ENCODE measurements around the gene OR10H2.
"Not testable (repeated sequence)": the region's sequence is repeated elsewhere in the genome, so short reads cannot be mapped to it uniquely, and the experiment has no call there.

Gene OR10H2

GRCh38 chr19:15727724-15728123 lies at the start of gene OR10H2:
OR10H2 (plus strand) TSS chr19:15728024; CDS start chr19:15728044, 20 bp downstream.
- DNase-seq (ENCODE audit: low read depth): no peak

GRCh38 chr19:15679089-15679488 lies 48.7 kb upstream of the OR10H2 start:
- no peak overlapping the region for H3K4me3 ChIP-seq (ENCODE audit: low read depth, low read length)
- DNase-seq (ENCODE audit: low read depth): no peak

More at GRCh38 chr19:15727724-15728123, at the start of gene OR10H2:
- H3K4me3 ChIP-seq (ENCODE audit: low read depth, low read length): no peak within 1 kb of the TSS

DNA sequence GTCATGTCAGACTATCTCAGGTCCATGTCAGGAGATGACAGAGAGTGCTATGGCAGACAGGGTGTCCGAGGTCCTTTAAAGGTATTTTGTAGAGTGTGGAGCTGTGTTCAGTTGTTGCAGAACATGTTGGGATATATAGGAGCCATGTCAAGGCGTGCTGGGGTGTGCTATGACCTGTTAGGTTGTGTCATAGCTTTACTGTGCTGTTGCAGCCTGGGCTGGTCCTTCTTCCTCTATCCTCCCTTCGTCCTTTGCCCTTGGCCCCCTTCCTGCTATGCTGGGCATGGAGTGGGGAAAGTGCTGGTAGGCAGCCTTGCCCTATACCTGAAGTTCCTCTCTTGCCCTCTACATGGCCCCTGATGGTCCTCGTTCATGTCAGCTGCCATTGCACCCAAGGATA lies 48.0 kb upstream of the OR10H2 start:
- not testable (repeated sequence) for H3K4me3 ChIP-seq (ENCODE audit: low read depth, low read length); DNase-seq (ENCODE audit: low read depth)

- no peak overlapping the region for H3K4me3 ChIP-seq (ENCODE audit: low read depth, low read length)
- no peak for DNase-seq (ENCODE audit: low read depth)
Observed at GRCh38 chr19:15680478-15681322, 47.1 kb upstream of the OR10H2 start.

GRCh38 chr19:15683411-15683810 lies 44.4 kb upstream of the OR10H2 start:
- no peak overlapping the region for H3K4me3 ChIP-seq (ENCODE audit: low read depth, low read length)
- no peak for DNase-seq (ENCODE audit: low read depth)

- no peak for DNase-seq (ENCODE audit: low read depth)
- H3K4me3 ChIP-seq (ENCODE audit: low read depth, low read length): no peak overlapping the region
Observed at GRCh38 chr19:15684828-15685227, 43.0 kb upstream of the OR10H2 start.

DNA sequence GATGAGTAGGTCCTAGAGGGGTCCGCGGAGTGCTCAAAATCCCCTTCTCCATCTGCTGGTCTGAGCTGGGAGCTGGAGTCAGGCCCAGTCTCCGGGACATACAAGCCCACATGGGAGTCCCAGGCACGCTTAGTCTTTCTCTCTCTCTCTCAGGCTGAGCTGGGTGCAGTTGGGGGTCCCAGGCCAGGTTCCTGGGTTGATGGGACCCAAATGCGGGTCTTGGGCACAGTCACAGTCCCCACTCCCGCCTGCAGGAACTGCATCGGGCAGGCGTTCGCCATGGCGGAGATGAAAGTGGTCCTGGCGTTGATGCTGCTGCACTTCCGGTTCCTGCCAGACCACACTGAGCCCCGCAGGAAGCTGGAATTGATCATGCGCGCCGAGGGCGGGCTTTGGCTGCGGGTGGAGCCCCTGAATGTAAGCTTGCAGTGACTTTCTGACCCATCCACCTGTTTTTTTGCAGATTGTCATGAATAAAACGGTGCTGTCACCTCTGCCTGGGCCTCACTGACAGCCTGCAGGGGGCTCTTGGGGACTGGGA lies 31.1 kb upstream of the OR10H2 start:
- no peak for DNase-seq (ENCODE audit: low read depth)
- H3K4me3 ChIP-seq (ENCODE audit: low read depth, low read length): no peak overlapping the region

DNA sequence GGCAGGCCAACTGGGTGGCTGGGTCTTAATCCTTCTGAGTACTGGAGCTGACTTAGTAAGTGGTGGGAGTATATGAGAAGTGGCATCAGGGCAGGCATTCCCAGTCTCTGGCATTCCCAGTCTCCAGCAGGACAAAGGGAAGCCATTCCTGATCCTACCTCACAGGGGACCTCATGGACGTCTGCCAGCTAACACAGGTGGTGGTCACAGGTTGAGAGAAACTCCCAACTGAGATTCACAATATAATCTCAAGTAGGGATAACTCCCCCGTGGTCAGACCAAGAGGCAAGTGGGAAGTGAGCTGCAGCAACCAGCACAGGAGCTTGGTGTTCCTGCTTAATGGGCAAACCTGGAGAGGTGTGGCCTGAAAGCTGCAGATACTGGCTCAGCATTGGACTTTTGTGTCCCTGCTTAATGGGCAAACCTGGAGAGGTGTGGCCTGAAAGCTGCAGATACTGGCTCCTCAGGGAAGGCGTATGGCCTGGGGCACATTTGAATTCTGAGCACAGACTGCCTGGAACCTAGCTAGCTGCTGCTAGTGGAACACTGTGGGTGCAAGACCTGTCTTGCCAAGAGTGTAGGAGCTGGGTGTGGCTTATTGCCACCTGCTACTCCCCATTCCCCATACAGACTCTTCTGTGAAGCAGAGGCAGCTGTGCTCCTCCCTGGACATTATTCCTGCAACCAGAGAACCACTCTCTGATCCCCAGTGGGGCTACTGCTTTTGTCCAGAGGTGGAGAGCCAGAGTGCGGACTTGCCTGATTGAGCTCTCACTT lies 25.9 kb upstream of the OR10H2 start:
- H3K4me3 ChIP-seq (ENCODE audit: low read depth, low read length): no peak overlapping the region
- DNase-seq (ENCODE audit: low read depth): no peak

- no peak for DNase-seq (ENCODE audit: low read depth)
- H3K4me3 ChIP-seq (ENCODE audit: low read depth, low read length): no peak overlapping the region
Observed at GRCh38 chr19:15702534-15702930, 25.3 kb upstream of the OR10H2 start.

GRCh38 chr19:15714638-15715037 lies 13.2 kb upstream of the OR10H2 start:
- H3K4me3 ChIP-seq (ENCODE audit: low read depth, low read length): no peak overlapping the region
- DNase-seq (ENCODE audit: low read depth): no peak

DNA sequence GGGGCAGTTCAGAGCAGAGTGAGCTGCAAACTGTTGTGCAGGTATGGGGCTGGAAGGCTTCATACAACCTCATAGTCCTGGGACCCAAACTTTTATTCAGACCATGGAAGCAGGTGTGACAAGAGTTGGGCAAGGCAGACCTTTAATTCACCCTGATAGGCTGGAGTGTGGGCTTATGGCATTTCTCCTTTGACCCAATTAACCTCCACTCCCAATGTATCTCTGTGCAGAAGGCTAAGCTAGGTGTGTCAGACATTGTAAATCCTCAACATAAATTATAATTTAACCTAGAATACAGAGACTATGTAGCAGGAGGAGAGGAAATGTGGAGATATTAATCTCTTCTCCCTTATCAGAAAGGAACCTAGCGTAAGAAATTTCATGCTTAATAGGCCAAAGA lies 12.2 kb upstream of the OR10H2 start:
- H3K4me3 ChIP-seq (ENCODE audit: low read depth, low read length): no peak overlapping the region
- DNase-seq (ENCODE audit: low read depth): no peak

DNA sequence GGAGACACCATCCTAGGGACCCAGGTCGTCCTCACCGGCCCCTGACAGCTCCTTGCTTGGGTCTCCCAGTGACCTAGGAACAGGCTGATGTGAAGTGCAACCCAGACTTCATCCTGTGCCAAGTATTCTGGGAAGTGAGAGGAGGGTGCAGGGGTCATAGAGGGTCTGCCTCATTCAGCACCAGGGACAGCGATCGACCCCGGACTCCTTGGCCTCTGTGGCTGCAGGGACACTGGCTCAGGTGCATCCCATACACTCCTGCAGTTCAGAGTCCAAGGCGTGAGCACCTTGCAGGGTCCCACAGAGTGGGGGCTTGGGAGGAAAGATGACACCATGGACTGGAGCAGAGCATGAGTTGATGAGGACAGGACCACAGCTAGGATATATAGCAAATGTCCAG lies 10.0 kb upstream of the OR10H2 start:
- no peak for DNase-seq (ENCODE audit: low read depth)
- no peak overlapping the region for H3K4me3 ChIP-seq (ENCODE audit: low read depth, low read length)

DNA sequence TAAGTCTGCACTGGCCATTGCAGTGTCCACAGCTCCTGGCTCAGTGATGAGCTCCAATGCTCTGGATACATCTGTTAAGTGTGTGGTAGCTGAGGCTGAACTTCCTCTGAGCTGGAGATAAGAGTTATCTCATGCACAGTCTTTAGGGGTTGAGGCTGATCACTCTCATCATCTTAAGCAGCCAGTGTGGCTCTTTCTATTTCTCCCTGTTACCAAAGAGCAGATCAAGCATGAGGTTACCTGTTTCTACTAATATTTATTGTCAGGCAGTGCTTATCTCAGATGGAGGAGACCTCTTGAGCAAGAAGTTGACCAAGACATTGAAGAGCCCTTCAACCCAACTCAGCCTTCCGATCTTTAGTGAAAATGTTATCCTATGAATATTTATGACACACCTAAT lies 6.6 kb upstream of the OR10H2 start:
- no peak overlapping the region for H3K4me3 ChIP-seq (ENCODE audit: low read depth, low read length)
- no peak for DNase-seq (ENCODE audit: low read depth)

GRCh38 chr19:15722956-15723355 lies 4.9 kb upstream of the OR10H2 start:
- no peak for DNase-seq (ENCODE audit: low read depth)
- H3K4me3 ChIP-seq (ENCODE audit: low read depth, low read length): no peak overlapping the region

- DNase-seq (ENCODE audit: low read depth): no peak
- no peak overlapping the region for H3K4me3 ChIP-seq (ENCODE audit: low read depth, low read length)
Observed at GRCh38 chr19:15730538-15730937, 2.7 kb downstream of the OR10H2 start.

- DNase-seq (ENCODE audit: low read depth): no peak
- no peak overlapping the region for H3K4me3 ChIP-seq (ENCODE audit: low read depth, low read length)
Observed at GRCh38 chr19:15732388-15732787, 4.6 kb downstream of the OR10H2 start.

DNA sequence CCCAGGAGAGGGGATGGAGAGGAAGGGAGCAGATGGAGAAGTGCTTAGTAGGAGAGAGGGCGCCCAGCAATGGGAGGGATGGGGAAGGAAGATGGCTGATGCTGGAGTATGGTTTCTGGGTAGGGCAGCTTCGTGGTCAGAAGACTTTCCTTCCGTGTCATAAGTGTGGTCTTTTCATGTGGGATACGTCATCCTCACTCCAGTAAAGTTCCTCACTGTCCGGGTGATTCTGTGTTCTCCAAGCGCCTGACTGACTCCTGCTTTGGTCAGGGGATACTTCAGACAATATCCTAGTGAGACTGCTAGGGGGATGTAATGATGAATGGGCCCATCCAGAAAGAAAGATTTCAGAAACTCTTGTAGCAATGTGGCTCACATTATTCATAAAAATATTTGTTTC lies 6.1 kb downstream of the OR10H2 start:
- no peak for DNase-seq (ENCODE audit: low read depth)
- no peak overlapping the region for H3K4me3 ChIP-seq (ENCODE audit: low read depth, low read length)

GRCh38 chr19:15737722-15738121 lies 9.9 kb downstream of the OR10H2 start, which contains the start of gene OR10H3:
OR10H3 (plus strand) TSS chr19:15737985; CDS start chr19:15741393, 3,408 bp downstream.
- no peak within 1 kb of the TSS for H3K4me3 ChIP-seq (ENCODE audit: low read depth, low read length)
- no peak for DNase-seq (ENCODE audit: low read depth)

DNA sequence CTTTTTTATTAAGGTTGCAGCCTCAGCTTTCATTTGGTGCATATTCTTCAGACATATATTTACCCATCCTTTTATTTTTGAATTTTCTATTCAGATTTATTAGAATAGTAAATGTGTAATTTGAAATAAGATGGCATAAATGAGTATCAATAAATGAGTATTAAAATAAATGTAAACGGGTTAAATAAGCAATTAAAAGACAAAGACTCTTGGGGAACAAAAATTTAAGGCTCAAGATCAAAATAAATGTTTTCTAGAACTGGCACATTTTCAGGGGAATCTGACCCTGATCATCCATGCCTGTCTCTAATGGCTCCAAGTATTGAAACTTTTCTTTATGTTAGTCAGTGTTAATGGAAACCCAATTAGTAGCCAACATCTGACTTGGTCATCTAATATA lies 13.0 kb downstream of the OR10H2 start:
- H3K4me3 ChIP-seq (ENCODE audit: low read depth, low read length): no peak overlapping the region
- no peak for DNase-seq (ENCODE audit: low read depth)

DNA sequence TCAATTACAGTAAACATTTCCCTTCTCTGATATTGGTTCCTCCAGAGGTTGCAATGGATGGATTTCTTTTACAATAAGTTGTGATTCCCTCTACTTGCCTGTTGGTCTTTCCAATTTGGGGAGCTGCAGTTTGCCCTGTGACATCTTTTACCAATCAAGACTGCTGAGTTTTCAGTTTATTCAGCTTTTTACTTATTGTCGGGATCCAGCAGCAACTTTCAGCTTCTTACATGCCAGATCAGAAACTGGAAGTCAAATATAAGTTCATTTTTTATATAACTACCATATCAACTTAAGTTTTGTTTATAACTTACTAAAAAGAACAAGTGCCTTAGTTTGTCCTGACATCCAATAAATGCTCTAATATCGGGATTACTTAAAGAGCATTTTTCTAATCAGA lies 20.4 kb downstream of the OR10H2 start:
- no peak for DNase-seq (ENCODE audit: low read depth)
- H3K4me3 ChIP-seq (ENCODE audit: low read depth, low read length): no peak overlapping the region

Data from skeletal muscle cell (primary cell).